HG02885 (cell line): ENCODE data around the gene CSTB.

Source experiments
- ATAC-seq: cut with Tn5 transposase; IDR thresholded peaks from one replicate; pipeline ENCODE4 v1.9.1; 2021; ENCODE audit warnings: mild to moderate bottlenecking; ENCODE audit not compliant: unreplicated experiment, poor library complexity

CSTB gene

DNA sequence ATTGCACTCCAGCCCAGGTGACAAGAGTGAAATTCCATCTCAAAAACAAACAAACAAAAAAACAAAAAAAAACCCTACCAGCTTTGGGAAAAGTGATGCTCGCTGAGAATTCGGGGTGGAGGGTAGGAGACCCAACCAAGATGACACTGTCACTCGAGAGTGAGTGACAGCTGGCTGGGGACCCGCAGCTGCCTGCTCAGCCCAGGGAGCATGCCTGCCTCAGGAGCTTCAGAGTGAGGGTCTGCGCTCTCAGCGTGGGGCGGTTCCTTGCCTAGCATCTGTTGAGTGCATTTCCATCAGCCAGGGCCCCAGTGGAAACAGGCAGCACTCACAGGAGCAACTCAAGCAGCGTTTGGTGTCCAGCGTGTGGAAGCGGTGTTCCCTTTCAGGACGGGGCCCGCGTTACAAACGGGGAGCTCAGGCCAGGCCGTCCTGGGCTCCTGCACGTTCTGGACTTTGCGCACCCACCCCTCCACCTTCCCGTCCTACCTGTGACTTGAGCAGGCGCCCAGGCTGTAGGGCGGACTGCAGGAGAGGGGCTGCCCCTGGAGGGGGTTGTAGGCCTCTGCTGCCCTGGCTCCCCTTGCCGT lies 5.9 kb downstream of the CSTB start:
- no peak for ATAC-seq

DNA sequence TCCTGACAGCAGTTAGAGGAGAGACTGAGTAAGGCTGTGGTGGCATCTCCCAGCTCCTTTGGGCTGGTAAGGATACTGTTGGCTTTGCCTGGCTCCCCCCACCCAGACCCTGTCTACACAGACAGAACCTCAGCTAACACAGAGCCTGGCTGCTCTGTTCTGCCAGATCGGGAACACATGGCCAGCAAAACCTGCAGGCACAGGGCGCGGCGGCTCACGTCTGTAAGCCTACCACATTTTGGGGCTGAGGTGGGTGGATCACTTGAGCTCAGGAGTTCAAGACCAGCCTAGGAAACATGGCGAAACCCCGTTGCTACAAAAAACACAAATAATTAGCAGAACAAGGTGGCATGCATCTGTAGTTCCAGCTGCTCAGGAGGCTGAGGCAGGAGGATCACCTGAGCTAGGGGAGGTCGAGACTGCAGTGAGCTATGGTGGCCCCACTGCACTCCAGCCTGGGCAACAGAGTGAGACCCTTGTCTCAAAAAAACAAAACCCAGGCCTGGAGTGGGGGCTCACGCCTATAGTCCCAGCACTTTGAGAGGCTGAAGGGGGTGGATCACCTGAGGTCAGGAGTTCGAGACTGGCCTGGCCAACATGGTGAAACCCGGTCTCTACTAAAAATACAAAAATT lies 6.7 kb downstream of the CSTB start:
- no peak for ATAC-seq

DNA sequence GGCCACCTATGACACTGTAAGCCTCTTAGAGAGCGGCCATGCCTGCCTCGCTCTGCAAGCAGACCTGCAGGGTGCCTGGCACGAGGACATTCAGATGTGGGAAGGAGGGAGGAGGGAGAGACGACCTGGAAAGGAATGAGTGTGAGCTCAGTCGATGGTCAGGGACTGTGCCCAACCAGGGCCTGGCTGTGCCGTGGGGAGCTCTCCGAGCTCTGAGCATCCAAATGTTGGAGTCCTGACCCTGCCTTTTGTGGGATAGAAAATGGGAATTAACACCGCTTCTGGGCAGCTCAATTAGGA lies 7.3 kb downstream of the CSTB start:
- no peak for ATAC-seq

DNA sequence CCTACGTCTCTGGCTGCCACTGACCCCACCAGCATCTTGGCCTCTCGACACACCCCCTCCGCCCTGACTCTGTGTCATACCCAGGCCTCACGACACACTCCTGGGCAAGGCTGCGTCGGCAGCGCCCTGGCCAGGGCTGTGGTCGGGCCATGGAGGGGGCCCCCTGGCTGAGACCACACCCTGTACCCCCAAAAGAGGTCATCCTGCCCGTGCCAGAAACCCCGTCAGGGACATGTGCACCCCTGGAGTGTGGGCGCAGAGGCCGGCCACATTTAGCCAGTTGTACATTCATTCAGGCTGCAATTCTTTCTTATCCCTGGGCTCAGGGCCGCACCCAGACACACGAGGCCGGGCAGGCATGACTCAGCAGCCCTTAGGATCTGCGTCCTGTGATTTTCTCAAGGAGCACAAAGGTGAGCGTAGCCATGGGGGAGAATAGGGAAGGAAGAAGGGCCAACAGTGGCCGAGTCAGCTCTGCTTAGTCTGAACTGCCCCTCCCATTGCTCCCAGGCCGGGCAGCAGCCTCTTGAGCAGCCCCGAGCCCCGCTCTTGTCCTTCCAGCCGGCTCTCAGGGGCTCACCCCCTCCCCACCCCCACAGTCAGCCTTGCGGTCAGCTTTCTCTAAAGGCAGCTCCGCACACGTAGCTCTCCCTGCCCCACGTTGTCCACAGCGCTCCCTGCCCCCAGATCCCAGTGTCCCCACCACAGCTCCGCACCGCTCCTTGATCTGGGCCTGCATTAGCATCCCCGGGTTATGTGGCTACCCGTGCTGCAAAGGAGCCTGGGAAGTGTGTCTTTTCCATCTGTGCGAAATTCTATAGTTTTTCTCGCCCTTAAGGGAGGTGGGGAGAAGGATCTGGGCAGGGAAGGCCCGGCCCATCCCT lies 7.9 kb downstream of the CSTB start:
- no peak for ATAC-seq

DNA sequence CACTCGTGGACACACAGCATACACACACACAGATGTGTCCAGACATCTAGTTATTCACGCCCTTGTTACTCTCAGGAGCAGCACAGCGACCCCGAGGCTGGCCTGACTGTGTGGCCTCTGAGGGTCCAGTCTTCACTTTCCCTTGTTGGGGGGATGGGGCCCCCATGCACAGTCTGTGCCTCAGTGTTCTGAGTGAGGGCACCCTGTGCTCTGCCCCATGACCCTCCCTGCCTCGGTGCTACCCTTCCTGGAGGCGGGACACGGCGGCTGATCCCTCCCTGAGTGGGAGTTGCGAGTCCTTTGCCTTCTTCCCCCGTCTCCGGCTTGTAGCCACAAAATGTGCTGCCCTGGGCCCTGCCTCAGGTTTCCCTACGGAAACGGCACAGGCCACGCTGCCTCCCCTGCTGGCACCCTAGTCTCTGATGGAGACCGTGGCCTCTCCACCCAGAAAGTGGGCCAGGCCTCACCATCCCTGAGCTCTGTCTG lies 8.6 kb downstream of the CSTB start:
- no peak for ATAC-seq

DNA sequence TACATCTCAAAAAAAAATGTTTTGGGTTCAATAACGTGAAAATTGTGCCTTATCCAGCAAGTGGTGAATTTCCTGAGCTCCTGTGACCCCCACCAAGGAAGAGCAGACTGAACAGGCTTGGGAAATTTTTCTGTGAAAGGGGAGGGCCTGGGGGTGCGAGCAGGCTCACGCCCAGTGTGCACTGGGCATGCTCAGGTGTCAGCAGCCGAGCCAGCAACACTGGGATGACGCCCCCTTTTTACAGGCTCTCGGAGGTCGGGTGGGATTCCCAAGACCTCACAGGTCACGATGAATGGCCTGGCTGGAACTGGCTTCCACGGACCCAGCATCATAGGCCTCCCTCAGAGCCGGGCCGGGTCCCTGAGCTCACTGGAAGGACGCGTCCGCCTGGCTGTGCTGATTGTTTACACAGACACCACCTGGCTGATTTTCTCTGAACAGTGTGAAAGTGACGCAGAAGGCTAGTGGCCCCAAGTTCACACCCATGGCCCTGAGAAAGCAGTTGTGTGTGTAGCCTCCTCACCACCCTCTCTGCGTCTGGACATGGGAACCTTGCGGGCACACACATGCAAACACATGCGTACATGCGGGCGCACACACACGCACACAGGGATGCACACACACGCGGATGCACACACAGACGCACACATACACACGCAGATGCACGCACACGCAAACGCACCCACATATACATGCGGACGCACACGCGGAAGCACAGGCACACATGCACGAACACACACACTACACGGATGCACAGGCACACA lies 9.2 kb downstream of the CSTB start:
- no peak for ATAC-seq

DNA sequence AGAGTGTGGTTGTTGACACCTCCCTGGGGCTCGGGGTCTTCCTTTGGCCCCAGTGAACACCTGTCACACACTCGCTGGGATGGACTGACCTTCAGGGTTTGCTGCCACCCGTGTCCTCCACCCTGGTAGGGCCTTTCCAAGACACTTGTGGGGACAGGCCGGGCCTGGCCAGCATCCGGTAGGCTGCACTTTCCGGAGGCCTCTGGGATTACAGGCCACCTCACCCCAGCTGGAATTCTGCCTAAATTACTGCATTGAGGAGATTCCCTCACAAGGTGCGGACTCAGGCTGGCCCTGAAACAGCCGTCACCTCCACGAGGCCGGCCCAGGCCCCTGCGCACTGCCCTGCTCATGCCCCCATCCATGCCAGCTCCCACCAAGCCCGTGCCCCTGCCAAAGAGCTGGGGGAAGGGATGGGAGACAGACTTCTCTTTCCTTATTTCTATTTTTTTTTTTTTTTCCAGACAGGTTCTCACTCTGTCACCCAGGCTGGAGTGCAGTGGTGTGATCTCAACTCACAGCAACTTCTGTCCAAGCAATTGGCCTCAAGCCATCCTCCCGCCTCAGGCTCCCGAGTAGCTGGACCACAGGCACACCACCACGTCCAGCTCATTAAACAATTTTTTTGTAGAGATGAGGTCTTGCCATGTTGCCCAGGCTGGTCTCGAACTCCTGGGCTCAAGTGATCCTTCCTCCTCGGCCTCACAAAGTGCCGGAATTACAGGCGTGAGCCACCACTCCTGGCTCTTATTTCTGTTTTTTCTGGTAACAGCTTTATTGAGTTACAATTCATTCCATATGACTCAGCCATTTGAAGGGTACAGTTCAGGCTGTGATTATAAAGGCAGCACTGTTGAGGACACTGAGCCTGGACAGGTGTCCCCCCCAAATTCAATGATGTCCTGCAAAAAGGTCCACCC lies 11.3 kb downstream of the CSTB start:
- ATAC-seq = no peak

DNA sequence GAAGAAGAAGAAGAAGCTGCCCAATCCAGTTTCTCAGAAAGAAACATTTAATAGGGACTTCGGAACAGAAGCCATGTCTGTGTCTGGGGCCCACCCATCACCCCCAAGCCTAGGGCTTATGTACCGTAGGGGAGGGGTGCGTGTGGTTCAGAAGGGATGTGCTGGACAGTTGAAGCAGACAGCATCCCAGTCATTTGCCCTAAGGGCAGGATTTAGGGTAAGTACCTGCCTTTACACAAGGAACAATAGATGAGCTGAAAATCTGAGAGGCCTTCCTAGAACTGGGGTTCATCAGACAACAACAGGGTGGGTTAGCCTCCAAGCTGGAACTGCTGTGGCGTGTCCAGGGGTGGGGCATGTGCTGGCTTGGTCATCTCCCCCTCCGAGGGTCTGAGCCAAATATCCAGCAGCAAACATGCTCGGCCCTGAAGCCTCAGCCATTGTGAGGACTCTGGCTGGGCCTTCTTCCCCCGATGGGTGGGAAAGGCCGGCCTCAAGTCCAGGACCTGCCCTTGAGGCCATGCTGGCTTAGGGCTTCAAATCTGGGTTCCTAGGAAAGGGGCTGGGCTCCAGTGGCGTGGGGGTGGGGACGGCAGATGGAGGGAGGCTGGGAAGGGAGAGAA lies 12.1 kb downstream of the CSTB start:
- no peak for ATAC-seq

DNA sequence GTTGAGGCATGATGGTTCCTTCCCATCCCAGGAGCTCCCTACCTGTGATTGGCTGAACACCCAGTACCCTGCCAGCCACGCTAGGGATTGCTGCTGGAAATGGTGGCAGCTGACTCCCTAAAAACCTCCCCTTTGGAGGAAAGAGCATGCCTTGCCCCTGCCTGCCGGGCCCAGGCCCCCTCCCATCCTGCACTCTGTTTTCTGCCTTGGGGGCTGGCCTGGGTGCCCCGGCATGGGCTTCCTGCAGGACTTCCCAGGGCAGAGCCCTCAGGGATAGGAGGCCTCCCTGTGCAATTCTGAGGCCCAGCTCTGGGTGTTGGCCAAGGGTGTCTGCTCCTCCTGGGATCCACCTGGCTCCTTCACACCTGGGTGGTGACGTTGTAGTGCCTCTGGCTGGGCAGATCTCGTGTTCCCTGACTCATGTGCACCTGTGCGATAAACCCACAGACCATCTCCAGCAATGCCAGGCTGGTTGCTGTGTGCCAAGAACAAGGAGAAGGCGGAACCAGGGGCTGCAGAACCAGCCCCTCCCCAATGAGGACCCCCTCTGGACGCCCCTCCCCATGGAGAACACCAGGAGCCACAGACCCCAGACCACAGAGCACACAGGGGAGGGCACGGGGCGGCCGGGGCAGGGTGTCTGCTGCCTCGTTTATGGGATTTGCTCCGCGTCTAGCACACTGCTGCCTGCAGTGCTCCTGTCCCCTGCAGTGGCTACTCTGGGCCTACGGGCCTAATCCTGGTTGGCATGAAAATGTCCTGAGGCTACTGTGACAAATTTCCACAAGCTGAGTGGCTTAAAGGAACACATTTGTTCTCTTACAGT lies 13.6 kb downstream of the CSTB start:
- no peak for ATAC-seq

DNA sequence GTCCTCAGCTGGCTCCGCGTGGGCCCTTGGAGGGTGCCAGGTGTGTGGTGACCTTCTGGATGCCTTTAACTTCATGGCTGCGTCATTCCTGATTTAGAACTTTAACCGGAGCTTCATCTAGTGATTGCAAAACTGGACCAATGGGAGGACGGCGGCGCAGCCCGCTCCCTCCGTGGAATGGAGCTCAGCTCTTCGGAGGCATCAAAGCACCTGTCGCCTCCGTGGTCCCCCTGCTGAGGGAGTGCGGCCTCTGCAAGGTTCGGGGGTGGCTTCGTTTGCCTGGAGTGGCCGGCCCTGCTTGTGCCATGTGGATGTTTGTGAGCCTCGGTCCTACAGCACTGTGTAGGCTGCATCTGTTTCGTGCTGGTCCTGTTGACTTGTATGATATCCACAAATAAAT lies 14.2 kb downstream of the CSTB start:
- ATAC-seq = no peak

DNA sequence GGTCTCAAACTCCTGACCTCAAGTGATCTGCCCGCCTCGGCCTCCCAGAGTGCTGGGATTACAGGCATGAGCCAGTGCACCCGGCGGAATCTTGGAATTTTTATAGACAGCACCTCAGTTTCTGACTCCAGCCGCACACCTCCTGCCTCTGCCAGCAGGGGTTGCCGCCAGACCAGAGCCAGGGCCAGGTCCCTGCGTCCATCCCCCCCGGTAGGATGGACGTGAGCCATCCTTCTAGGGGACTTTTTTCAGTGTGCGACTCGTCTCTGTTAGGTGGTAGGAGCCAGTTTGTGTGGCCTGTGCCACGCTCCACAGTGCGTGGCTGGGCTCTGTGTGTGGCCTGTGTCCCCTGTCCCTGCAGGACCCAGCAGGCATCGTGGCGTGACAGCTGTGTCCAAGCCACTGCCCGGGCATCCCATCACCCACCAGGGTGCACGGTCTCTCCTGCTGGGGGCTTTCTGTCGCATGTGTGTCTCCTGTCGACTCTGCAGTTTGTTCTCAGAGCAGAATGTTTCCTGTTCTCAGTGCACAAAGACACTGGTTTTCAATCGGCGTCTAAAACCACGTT lies 15.6 kb downstream of the CSTB start:
- no peak for ATAC-seq

DNA sequence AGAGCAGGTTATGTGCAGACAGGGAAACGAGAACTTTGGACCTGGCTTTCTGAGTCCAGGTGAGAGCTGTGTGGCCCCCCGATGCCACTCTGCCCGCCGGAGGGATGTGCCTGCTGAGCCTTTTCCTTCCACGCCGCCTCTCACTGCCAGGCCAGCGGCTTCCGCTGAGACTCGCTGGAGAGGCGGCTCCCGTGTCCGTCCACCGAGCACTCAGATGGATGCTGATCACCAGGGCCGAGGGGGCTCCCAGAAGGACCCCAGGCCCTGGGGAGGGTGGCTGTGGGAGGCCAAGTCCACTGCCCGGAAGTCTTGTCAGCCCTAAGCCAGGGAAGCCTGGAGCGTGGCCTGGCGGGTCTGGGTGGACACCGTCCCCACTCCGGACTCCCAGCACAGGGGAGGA lies 16.5 kb downstream of the CSTB start:
- no peak for ATAC-seq

DNA sequence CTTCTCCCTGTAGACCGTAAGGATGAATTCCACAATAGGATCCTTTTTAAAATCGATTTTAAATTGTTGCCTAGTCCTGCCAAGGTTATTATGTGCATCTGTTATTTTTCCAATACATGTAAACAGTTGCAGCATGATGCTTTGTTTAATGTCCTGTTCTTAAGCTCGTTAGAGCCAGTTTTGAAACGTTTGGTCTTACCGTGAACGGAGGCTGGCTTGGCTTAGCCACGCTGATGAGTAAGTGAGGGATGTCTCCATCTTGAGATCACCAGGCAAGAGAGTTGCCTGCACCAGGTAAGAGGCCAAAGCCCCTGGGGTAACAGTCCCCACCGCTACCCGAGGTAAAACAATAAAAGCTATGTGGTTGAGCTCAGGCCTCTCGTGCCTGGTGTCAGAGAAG lies 17.3 kb downstream of the CSTB start:
- no peak for ATAC-seq

DNA sequence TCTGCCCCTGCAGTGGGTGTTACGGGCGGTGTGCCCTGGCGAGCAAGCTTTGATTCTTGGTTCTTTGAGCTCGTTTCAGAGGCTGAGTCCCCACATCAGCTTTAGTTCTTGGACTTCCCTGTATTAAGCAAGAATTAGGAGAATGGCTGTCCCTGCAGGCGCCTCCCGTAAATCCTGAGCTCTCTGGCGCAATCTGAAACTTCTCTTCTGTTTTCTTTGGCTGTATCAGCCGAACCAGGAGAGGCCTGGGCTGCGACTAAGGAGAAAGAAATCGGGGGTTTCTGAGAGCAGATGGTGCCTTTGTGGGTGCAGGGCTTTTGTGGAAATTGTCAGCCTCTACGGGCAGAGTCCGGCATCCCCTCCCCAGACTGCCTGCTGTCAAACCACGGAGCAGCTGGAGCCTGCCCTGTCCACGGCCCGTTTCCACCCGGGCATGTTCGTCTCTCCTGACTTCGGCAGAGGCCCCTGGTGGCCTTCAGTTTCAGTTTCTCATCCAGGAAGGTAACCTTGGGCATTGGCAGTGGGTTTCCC lies 17.9 kb downstream of the CSTB start:
- ATAC-seq = no peak

DNA sequence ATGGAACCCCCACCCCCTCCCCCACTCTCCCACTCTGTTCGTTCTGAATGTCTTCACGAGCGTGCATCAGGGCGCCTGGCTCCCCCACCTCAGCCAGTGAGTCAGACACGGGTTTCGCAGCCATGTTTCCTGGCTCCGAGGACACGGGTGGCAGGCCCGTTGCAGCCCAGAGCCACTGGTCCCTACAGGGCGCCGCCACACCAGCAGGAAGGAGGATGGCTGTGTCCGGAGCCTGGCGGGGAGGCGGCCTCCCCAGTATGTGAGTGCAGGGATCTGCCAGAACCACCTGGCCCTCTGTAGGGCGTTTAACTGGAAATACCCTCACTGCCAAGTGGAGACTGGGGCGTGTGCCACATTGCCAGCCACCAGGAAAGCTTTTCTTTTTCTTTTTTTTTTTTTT lies 18.5 kb downstream of the CSTB start:
- no peak for ATAC-seq

DNA sequence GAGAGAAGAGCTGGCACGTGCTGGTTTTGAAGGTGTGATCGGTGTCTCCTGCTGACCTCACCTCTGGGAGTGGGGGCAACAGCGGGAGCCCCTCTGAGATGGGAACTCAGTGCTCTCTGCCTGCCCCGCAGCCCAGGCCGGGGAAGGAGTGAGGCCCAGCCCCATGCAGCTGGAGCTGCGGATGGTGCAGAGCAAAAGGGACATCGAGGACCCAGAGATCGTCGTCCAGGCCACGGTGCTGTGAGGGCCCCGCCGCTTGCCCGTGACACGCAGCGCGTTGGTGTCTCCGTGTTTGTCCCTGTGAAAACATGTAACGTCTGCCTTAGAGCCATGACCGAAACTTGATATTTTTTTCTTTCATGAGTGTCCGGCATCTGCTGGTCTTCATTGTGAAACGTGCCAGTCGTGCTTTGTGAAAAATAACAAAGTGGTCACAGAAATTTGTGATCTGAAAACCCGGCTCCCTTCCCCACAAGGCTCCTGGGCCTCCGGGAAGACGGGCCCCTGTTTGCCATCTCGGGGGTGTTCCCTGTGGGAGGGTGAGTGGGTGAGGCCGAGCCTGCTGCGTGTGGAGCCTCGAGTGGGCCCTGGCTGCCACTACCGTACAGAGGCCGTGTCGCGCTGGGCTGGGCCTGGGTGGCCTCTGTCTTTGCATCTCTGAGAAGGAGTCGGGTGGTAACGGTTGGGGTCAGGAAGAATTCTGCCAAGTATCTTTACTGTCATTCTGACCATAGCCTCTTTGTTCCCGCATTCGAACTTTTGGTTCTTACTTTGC lies 20.1 kb downstream of the CSTB start:
- ATAC-seq = no peak
